Bronchial epithelial cell (primary cell): ENCODE data around the gene LRRC63. TPM values are rescaled to one million over a fixed set of nuclear protein-coding genes. Genes with fewer than 3 reads are reported as not detected.

Experiments
- DNase-seq: peaks from one replicate; pipeline ENCODE4 v3.0.0-alpha.2; 2010; ENCODE audit warnings: low read depth
- FAIRE-seq: peaks from 2 replicates; lab custom pipeline; 2011; peaks lifted over from hg19 to GRCh38; lab: Jason Lieb, UNC
- H3K27me3 ChIP-seq: 2 replicates; pipeline ENCODE4 v1.5.1; 2011; ENCODE audit warnings: low read length; ENCODE audit not compliant: control insufficient read depth, insufficient read depth
- H3K36me3 ChIP-seq: 2 replicates; pipeline ENCODE4 v1.5.1; 2011; ENCODE audit warnings: low read length; ENCODE audit not compliant: control insufficient read depth, insufficient read depth
- H3K4me3 ChIP-seq: 2 replicates; pipeline ENCODE4 v1.5.1; 2011; ENCODE audit warnings: mild to moderate bottlenecking, low read depth, low read length, control low read depth
- CTCF ChIP-seq: IDR thresholded peaks from 2 replicates; pipeline ENCODE4 v1.5.1; 2011; ENCODE audit warnings: mild to moderate bottlenecking, moderate library complexity, low read length, control low read depth, inconsistent platforms; ENCODE audit not compliant: insufficient read depth, severe bottlenecking
- total RNA-seq: library from RNA; depleted of rRNA; stranded (reverse); fragments of >200 nt; gene quantifications from 2 replicates; pipeline ENCODE4 v1.2.1, GENCODE V29; 2014

The LRRC63 gene
- total RNA-seq, 1 donor from 2014 or later, result not detected

DNA sequence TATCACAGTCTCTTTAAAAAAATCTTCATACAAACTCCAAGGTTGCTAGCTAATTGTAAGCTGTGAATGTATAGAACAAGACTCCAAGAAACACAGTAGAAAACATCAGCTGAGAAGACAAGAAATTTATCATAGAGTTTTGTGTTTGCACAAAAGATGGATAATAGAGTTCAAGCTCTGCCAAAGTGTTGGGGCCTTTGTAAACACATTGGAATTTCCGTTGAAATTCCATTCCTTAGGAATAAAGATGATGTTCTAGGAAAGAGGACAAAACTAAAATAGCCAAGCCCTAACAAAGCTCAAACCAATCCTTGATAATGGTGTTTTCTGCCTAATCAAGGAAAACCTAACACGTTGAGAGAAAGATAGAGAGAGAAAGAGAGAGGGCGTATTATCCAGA is 20.6 kb downstream of the LRRC63 start:
- H3K4me3 ChIP-seq, result no peak overlapping the region
- H3K27me3 ChIP-seq, result no peaks in the 10 kb centered on the region
- FAIRE-seq (no peak), DNase-seq (no peak)
- H3K36me3 ChIP-seq, result no peaks in the 10 kb centered on the region
- TF ChIP-seq CTCF, result no peak

GRCh38 chr13:46235286-46235685 is 23.6 kb downstream of the LRRC63 start:
- DNase-seq (no peak), FAIRE-seq (no peak)
- no peak for TF ChIP-seq CTCF
- Histone ChIP-seq H3K27me3 (no peaks in the 10 kb centered on the region), H3K4me3 (no peak overlapping the region), H3K36me3 (no peaks in the 10 kb centered on the region)

GRCh38 chr13:46265292-46265691 is 53.6 kb downstream of the LRRC63 start:
- no peak overlapping the region for H3K4me3 ChIP-seq
- FAIRE-seq, result no peak

GRCh38 chr13:46267166-46267565 is 55.4 kb downstream of the LRRC63 start:
- H3K36me3 ChIP-seq, result no peaks in the 10 kb centered on the region
- DNase-seq (peak; percentile 15), FAIRE-seq (no peak)
- H3K27me3 ChIP-seq, result no peaks in the 10 kb centered on the region
- H3K4me3 ChIP-seq, result no peak overlapping the region
- TF ChIP-seq CTCF, result no peak

More at GRCh38 chr13:46265292-46265691, 53.6 kb downstream of the LRRC63 start:
- no peak for TF ChIP-seq CTCF
- no peak for DNase-seq
- H3K27me3 ChIP-seq, result no peaks in the 10 kb centered on the region
- no peaks in the 10 kb centered on the region for H3K36me3 ChIP-seq

DNA sequence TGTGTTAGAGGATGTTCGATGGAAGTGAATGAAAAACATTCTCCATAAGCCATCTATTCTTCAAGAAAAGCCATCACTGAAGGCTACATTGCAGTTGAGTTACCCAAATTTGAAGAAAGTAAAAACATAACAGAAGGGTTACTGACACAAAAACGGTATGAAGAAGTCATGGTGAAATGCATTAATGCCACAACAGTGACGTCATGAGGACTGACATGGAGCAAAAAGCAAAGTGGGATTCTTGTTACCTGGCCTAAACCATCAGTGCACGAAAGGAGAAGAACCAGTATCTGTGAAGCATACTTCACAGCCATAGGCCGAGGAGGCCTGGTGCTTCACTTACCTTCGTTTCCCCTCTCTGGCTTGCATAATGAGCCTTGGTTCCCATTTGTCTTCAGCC is 58.7 kb downstream of the LRRC63 start:
- FAIRE-seq (no peak), DNase-seq (no peak)
- Histone ChIP-seq H3K4me3 (no peak overlapping the region), H3K27me3 (no peaks in the 10 kb centered on the region), H3K36me3 (no peaks in the 10 kb centered on the region)
- no peak for TF ChIP-seq CTCF

DNA sequence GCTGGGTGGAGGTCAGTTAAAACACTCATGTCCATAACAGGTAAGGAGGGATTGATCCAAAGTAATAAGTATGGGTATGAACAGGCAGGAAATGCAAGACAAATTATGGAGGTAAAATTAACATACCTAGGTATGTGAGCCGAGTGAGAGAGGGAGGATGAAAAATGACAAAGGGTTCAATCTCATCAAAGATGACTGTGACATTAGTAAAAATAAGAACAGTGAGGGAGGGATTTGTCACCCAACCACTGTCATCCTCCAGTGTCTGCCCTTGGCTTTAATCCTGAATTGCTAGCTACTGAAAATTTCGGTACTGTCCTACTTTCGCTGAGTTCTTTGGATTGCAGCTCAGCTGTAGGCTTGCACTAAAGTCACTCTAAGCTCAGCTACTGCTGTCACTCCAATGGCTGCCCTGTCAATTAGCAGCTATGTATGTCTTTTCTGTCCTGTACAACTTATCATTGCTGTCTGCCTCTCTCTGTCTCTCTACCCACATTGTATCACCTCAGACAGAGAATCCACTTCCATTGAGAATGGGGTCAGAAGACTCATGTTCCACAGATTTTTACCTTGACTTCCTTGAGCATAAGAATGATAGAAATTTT is 62.5 kb downstream of the LRRC63 start:
- no peak for DNase-seq
- Histone ChIP-seq H3K36me3 (no peaks in the 10 kb centered on the region), H3K4me3 (no peak overlapping the region), H3K27me3 (no peaks in the 10 kb centered on the region)
- FAIRE-seq, result no peak
- no peak for TF ChIP-seq CTCF
